Esophagus squamous epithelium (tissue), 4 donors: ENCODE data around the gene CALN1.

Source experiments
- POLR2A ChIP-seq, 4 donors: fragments of 450-650 bp; IDR thresholded peaks; one replicate each; pipeline ENCODE4 v1.6.1; 2017; ENCODE audit warnings: antibody characterized with exemption in 4 of 4, mild to moderate bottlenecking in 4 of 4, moderate library complexity in 3 of 4
- TF ChIP-seq, protein P1 (sequence below), 6 experiments: fragments of 450-650 bp in 4 of 6; fragments of 200-600 bp in 2 of 6; sonication (generic) in 2 of 6; IDR thresholded peaks; one replicate each; pipeline ENCODE4 v1.5.1; 2016 to 2019; ENCODE audit warnings: antibody characterized with exemption in 6 of 6, mild to moderate bottlenecking in 4 of 6, moderate library complexity in 4 of 6

DNA sequence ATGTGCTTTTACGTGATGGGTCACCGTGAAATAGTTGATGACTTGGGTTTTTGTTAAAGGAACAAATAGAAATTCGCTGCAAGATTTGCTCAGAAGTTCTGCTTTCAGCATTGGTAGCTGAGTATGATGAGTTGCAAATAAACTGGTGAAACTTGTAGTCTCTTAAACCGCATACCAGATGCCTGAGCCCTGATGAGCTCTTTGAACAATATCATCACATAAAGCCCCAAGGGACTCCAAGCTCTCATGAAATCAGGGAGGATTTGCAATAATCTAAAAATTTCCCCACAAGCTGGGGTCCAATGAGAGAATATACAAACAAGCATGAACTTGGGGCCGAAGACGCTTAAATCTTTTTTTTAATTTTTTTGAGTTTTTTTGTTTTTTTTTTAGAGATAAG is 312.4 kb downstream of the CALN1 start:
- no peak for TF ChIP-seq POLR2A (IDR thresholded peaks at IDR 0.05)
- TF ChIP-seq, protein P1, sequence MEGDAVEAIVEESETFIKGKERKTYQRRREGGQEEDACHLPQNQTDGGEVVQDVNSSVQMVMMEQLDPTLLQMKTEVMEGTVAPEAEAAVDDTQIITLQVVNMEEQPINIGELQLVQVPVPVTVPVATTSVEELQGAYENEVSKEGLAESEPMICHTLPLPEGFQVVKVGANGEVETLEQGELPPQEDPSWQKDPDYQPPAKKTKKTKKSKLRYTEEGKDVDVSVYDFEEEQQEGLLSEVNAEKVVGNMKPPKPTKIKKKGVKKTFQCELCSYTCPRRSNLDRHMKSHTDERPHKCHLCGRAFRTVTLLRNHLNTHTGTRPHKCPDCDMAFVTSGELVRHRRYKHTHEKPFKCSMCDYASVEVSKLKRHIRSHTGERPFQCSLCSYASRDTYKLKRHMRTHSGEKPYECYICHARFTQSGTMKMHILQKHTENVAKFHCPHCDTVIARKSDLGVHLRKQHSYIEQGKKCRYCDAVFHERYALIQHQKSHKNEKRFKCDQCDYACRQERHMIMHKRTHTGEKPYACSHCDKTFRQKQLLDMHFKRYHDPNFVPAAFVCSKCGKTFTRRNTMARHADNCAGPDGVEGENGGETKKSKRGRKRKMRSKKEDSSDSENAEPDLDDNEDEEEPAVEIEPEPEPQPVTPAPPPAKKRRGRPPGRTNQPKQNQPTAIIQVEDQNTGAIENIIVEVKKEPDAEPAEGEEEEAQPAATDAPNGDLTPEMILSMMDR (IDR thresholded peaks at IDR 0.05): no peak
